HCT116 (cell line): ENCODE results near the gene PAM16. TPM values are rescaled to one million over a fixed set of nuclear protein-coding genes. Genes with fewer than 3 reads are reported as not detected.

Source experiments
- ATAC-seq: fragments of 200-7000 bp; cut with Tn5 transposase; 2 replicates; pipeline ENCODE4 v1.9.1; 2020; ENCODE audit warnings: mild to moderate bottlenecking, moderate library complexity
- BruUV-seq: library from RNA; stranded (reverse); fragments of 400-500 nt; replicated peaks from 2 replicates; lab custom pipeline; 2021; lab: Mats Ljungman, UMichigan
- CTCF ChIA-PET: fragments of 300-600 bp; sonication (Branson Sonifier 250); formaldehyde crosslinking; loops from one replicate; lab custom pipeline; 2021; ENCODE audit warnings: antibody characterized with exemption; lab: Charles Lee
- POLR2A ChIA-PET: fragments of 300-600, 350-600 bp; sonication (Branson Sonifier 250); formaldehyde crosslinking; loops from one replicate; lab custom pipeline; 2021; ENCODE audit warnings: antibody characterized with exemption; lab: Charles Lee
- RAD21 ChIA-PET, 2 experiments: fragments of 300-600 bp; sonication (Branson Sonifier 250); formaldehyde crosslinking; loops; one replicate each; lab custom pipeline; 2023; ENCODE audit warnings: low total read pairs in 2 of 2; ENCODE audit not compliant: uncharacterized antibody in 2 of 2, unreplicated experiment in 2 of 2, low non-redundant PET in 1 of 2; lab: Charles Lee
- DNase-seq: peaks from one replicate; pipeline ENCODE4 v3.0.0-alpha.2; 2010; ENCODE audit warnings: low read depth, low spot score
- H2AFZ ChIP-seq: fragments of 200-600 bp; shearing (Covaris generic), sonication (generic); 2 replicates; pipeline ENCODE4 v1.6.1; 2017; ENCODE audit warnings: low read depth, mixed run types, mixed read lengths, antibody characterized with exemption, low read length; ENCODE audit not compliant: poor library complexity, severe bottlenecking
- H3K27ac ChIP-seq: 2 replicates; pipeline ENCODE4 v1.5.1; 2012; ENCODE audit warnings: low read depth, low read length
- H3K27me3 ChIP-seq: fragments of 200-600 bp; sonication (generic); 2 replicates; pipeline ENCODE4 v1.6.1; 2016; ENCODE audit warnings: mixed run types, low read length, mixed read lengths; ENCODE audit not compliant: insufficient read depth
- H3K36me3 ChIP-seq, 2 experiments: fragments of 200-500 bp in 1 of 2; fragments of 200-600 bp in 1 of 2; sonication (Bioruptor generic) in 1 of 2; sonication (generic) in 1 of 2; 2 replicates each; pipeline versions ENCODE4 v1.5.1 to v1.6.1; 2014 to 2016; ENCODE audit warnings: low read length in 2 of 2, inconsistent platforms in 1 of 2, mixed read lengths in 1 of 2, mixed run types in 1 of 2; ENCODE audit not compliant: insufficient read depth in 2 of 2, control insufficient read depth in 1 of 2
- H3K4me1 ChIP-seq, 2 experiments: fragments of 200-600 bp in 1 of 2; sonication (generic) in 1 of 2; 2 replicates each; pipeline versions ENCODE4 v1.5.1 to v1.6.1; 2012 to 2017; ENCODE audit warnings: low read length in 2 of 2, inconsistent platforms in 1 of 2, mild to moderate bottlenecking in 1 of 2, mixed read lengths in 1 of 2, mixed run types in 1 of 2, moderate library complexity in 1 of 2; ENCODE audit not compliant: insufficient read depth in 2 of 2, control insufficient read depth in 1 of 2
- H3K4me2 ChIP-seq: fragments of 200-600 bp; sonication (generic); 2 replicates; pipeline ENCODE4 v1.6.1; 2017; ENCODE audit warnings: mixed run types, low read length, mixed read lengths
- H3K4me3 ChIP-seq, 2 experiments: fragments of 200-600 bp in 1 of 2; sonication (generic) in 1 of 2; replicated peaks in 1 of 2; 2 replicates each; pipeline ENCODE4 v1.5.1; 2011 to 2016; ENCODE audit warnings: low read length in 2 of 2, control low read depth in 1 of 2, low read depth in 1 of 2, mild to moderate bottlenecking in 1 of 2, mixed read lengths in 1 of 2, mixed run types in 1 of 2
- H3K79me2 ChIP-seq: fragments of 200-600 bp; sonication (generic); 2 replicates; pipeline ENCODE4 v1.6.1; 2017; ENCODE audit warnings: mild to moderate bottlenecking, mixed run types, low read length, moderate library complexity, mixed read lengths; ENCODE audit not compliant: insufficient read depth
- H3K9ac ChIP-seq: fragments of 200-600 bp; sonication (generic); 2 replicates; pipeline ENCODE4 v1.6.1; 2016; ENCODE audit warnings: low read length, mixed read lengths
- H3K9me2 ChIP-seq: fragments of 200-600 bp; sonication (generic), shearing (Covaris generic); 2 replicates; pipeline ENCODE4 v1.6.1; 2017; ENCODE audit warnings: mixed run types, mild to moderate bottlenecking, moderate library complexity; ENCODE audit not compliant: insufficient read depth
- H3K9me3 ChIP-seq, 2 experiments: fragments of 200-500 bp in 1 of 2; fragments of 200-600 bp in 1 of 2; sonication (Bioruptor generic) in 1 of 2; sonication (generic) in 1 of 2; 2 replicates each; pipeline ENCODE4 v1.6.1; 2014 to 2017; ENCODE audit warnings: low read length in 2 of 2, mixed read lengths in 2 of 2, inconsistent platforms in 1 of 2, low read depth in 1 of 2, mild to moderate bottlenecking in 1 of 2, mixed run types in 1 of 2, moderate library complexity in 1 of 2; ENCODE audit not compliant: control insufficient read depth in 1 of 2, insufficient read depth in 1 of 2
- H4K20me1 ChIP-seq: fragments of 200-600 bp; sonication (generic), shearing (Covaris generic); 2 replicates; pipeline ENCODE4 v1.6.1; 2017; ENCODE audit warnings: mixed run types, mild to moderate bottlenecking, moderate library complexity; ENCODE audit not compliant: insufficient read depth
- CTCF ChIP-seq, 3 experiments: fragments of 200-600 bp in 1 of 3; sonication (generic) in 1 of 3; IDR thresholded peaks in 2 of 3; conservative IDR thresholded peaks in 1 of 3; 2 replicates each; pipeline ENCODE4 v1.5.1; 2012 to 2017; ENCODE audit warnings: low read depth in 2 of 3, low read length in 2 of 3, antibody characterized with exemption in 1 of 3, borderline replicate concordance in 1 of 3, control low read depth in 1 of 3, mild to moderate bottlenecking in 1 of 3, mixed read lengths in 1 of 3, mixed run types in 1 of 3, moderate library complexity in 1 of 3; ENCODE audit not compliant: insufficient read depth in 1 of 3
- EGR1 ChIP-seq: IDR thresholded peaks from 2 replicates; pipeline ENCODE4 v1.6.1; 2012; ENCODE audit warnings: low read depth
- FOSL1 ChIP-seq: IDR thresholded peaks from 2 replicates; pipeline ENCODE4 v1.6.1; 2012; ENCODE audit warnings: low read depth
- RAD21 ChIP-seq: IDR thresholded peaks from 2 replicates; pipeline ENCODE4 v1.6.1; 2012; ENCODE audit warnings: low read depth, mild to moderate bottlenecking
- SIN3A ChIP-seq: IDR thresholded peaks from 2 replicates; pipeline ENCODE4 v1.6.1; 2012; ENCODE audit warnings: low read depth
- SP1 ChIP-seq: IDR thresholded peaks from 2 replicates; pipeline ENCODE4 v1.6.1; 2012; ENCODE audit warnings: low read depth
- TCF7L2 ChIP-seq: IDR thresholded peaks from 2 replicates; pipeline ENCODE4 v1.7.0; 2011; ENCODE audit warnings: borderline replicate concordance, inconsistent platforms; ENCODE audit not compliant: insufficient read depth, insufficient read length; ENCODE audit errors: extremely low read depth
- YY1 ChIP-seq: IDR thresholded peaks from 2 replicates; pipeline ENCODE4 v1.6.1; 2011; ENCODE audit warnings: low read length, low read depth, moderate library complexity, mild to moderate bottlenecking; ENCODE audit not compliant: insufficient replicate concordance; ENCODE audit errors: extremely low read depth
- ZBTB33 ChIP-seq: IDR thresholded peaks from 2 replicates; pipeline ENCODE4 v1.6.1; 2011; ENCODE audit warnings: mild to moderate bottlenecking, low read length, moderate library complexity; ENCODE audit not compliant: insufficient replicate concordance; ENCODE audit errors: extremely low read depth
- ZFX ChIP-seq: fragments of 450-650 bp; IDR thresholded peaks from 2 replicates; pipeline ENCODE4 v1.6.1; 2017
- ZNF274 ChIP-seq: fragments of 200-500 bp; sonication (Bioruptor generic); IDR thresholded peaks from 2 replicates; pipeline ENCODE4 v1.6.1; 2014; ENCODE audit warnings: mild to moderate bottlenecking, low read depth, low read length, inconsistent platforms
- intact Hi-C: fragments of 100-400 bp; cut with micrococcal nuclease; formaldehyde crosslinking; loops from 2 replicates; pipeline ENCODE4 v1.10.0; 2022
- total RNA-seq: library from RNA; stranded (reverse); gene quantifications from one replicate; pipeline ENCODE4 v1.2.1, GENCODE V29; 2021; ENCODE audit not compliant: unreplicated experiment

PAM16 gene
- total RNA-seq, 1 experiment from 2014 or later, result 102 TPM

GRCh38 chr16:4353675-4354074, 2.6 kb upstream of the PAM16 start:
- POLR2A ChIA-PET, result no interaction called here
- RAD21 ChIA-PET, result no interaction called here
- DNase-seq (no peak), ATAC-seq (no peak)
- Histone ChIP-seq H3K27me3 (no peaks in the 10 kb centered on the region), H3K27ac (no peak overlapping the region), H3K4me2 (no peak overlapping the region), H3K36me3 (peaks cover 0 to 5% of the 10 kb centered on the region in 2 experiments; a peak in 2 of 4 replicates), H2AFZ (no peak overlapping the region), H3K79me2 (peaks cover 24% of the 10 kb centered on the region), H3K4me1 (peaks cover 7 to 19% of the 10 kb centered on the region in 2 experiments), H3K9me2 (no peaks in the 10 kb centered on the region), H3K9me3 (no peaks in the 10 kb centered on the region), H4K20me1 (no peaks in the 10 kb centered on the region), H3K9ac (no peak overlapping the region), H3K4me3 (no peak overlapping the region)
- intact Hi-C loops, result no loop called here
- no TSS peak for BruUV-seq
- CTCF ChIA-PET, result no interaction called here
- no peak for TF ChIP-seq ZNF274
- TF ChIP-seq EGR1, result no peak
- no peak for TF ChIP-seq CTCF (IDR thresholded peaks at IDR 0.05 in 2 of 3, conservative IDR thresholded peaks at IDR 0.05 in 1 of 3; ENCODE audit: borderline replicate concordance in 1 of 3, insufficient read depth in 1 of 3, low read depth in 2 of 3, low read length in 2 of 3)
- no peak for TF ChIP-seq FOSL1
- no peak for TF ChIP-seq SIN3A
- TF ChIP-seq SP1, result no peak

GRCh38 chr16:4352843-4353242, 1.7 kb upstream of the PAM16 start:
- Histone ChIP-seq H3K9ac (no peak overlapping the region), H3K4me3 (no peak overlapping the region), H3K27me3 (no peaks in the 10 kb centered on the region), H3K9me2 (no peaks in the 10 kb centered on the region), H3K4me2 (no peak overlapping the region), H3K9me3 (no peaks in the 10 kb centered on the region), H3K4me1 (peaks cover 7 to 19% of the 10 kb centered on the region in 2 experiments), H3K79me2 (peaks cover 33% of the 10 kb centered on the region), H3K36me3 (peaks cover 0 to 7% of the 10 kb centered on the region in 2 experiments; a peak in 2 of 4 replicates), H4K20me1 (no peaks in the 10 kb centered on the region), H2AFZ (no peak overlapping the region), H3K27ac (no peak overlapping the region)
- ATAC-seq (no peak), DNase-seq (no peak)
- RAD21 ChIA-PET, result no interaction called here
- BruUV-seq, result no TSS peak
- intact Hi-C loops, result no loop called here
- POLR2A ChIA-PET, result no interaction called here
- TF ChIP-seq RAD21 (no peak), ZNF274 (no peak), ZFX (no peak), CTCF (IDR thresholded peaks at IDR 0.05 in 2 of 3, conservative IDR thresholded peaks at IDR 0.05 in 1 of 3; ENCODE audit: borderline replicate concordance in 1 of 3, insufficient read depth in 1 of 3, low read depth in 2 of 3, low read length in 2 of 3) (no peak), YY1 (no peak), TCF7L2 (no peak), ZBTB33 (no peak)
- CTCF ChIA-PET, result no interaction called here
